ENCODE data around the gene SGSM1. TPM values are rescaled to one million over a fixed set of nuclear protein-coding genes. Genes with fewer than 3 reads are reported as not detected.

The SGSM1 gene
- total RNA-seq, 1 experiment from 2014 or later = 5.1 TPM

GRCh38 chr22:24826710-24827285 lies 20.8 kb downstream of the SGSM1 start (continued):
- TF ChIP-seq REST (IDR thresholded peaks at IDR 0.05; ENCODE audit: low read depth) (no peak), EZH2phosphoT487 (IDR thresholded peaks at IDR 0.05; ENCODE audit: borderline replicate concordance) (no peak), JUND (IDR thresholded peaks at IDR 0.05) (no peak), POLR2AphosphoS5 (IDR thresholded peaks at IDR 0.05; ENCODE audit: low read depth, low read length) (no peak), SIN3A (IDR thresholded peaks at IDR 0.05; ENCODE audit: low read depth) (no peak), CEBPB (IDR thresholded peaks at IDR 0.05; ENCODE audit: low read depth) (no peak)

- ChIA-PET RAD21 (ENCODE audit: low non-redundant PET in 1 of 2, low total read pairs in 2 of 2, uncharacterized antibody in 2 of 2, unreplicated experiment in 2 of 2) (no interaction called here), CTCF (no interaction called here), POLR2A (no interaction called here)
- Histone ChIP-seq H3K9me2 (ENCODE audit: insufficient read depth) (no peaks in the 10 kb centered on the region), H2AFZ (ENCODE audit: low read depth, low read length, poor library complexity, severe bottlenecking) (no peak overlapping the region), H3K4me2 (ENCODE audit: low read length) (no peak overlapping the region), H3K36me3 (ENCODE audit: control insufficient read depth in 1 of 2, insufficient read depth in 2 of 2, low read length in 2 of 2) (no peaks in the 10 kb centered on the region), H3K9ac (ENCODE audit: low read length) (no peak overlapping the region), H3K27ac (ENCODE audit: low read depth, low read length) (no peak overlapping the region), H3K27me3 (ENCODE audit: insufficient read depth, low read length) (no peaks in the 10 kb centered on the region), H4K20me1 (ENCODE audit: insufficient read depth) (no peaks in the 10 kb centered on the region), H3K9me3 (ENCODE audit: control insufficient read depth in 1 of 2, insufficient read depth in 1 of 2, low read depth in 1 of 2, low read length in 2 of 2) (no peaks in the 10 kb centered on the region), H3K79me2 (ENCODE audit: insufficient read depth, low read length) (no peaks in the 10 kb centered on the region), H3K4me1 (ENCODE audit: control insufficient read depth in 1 of 2, insufficient read depth in 2 of 2, low read length in 2 of 2) (no peaks in the 10 kb centered on the region), H3K4me3 (replicated peaks in 1 of 2; ENCODE audit: low read depth in 1 of 2, low read length in 2 of 2) (no peak overlapping the region)
- BruUV-seq (replicated peaks) = no TSS peak
- ATAC-seq = no peak; the same call in 1 of the 2 replicates
- no peak for DNase-seq (ENCODE audit: low read depth, low spot score)
- intact Hi-C loops (cut with micrococcal nuclease) = no loop called here
- TF ChIP-seq, protein P1, sequence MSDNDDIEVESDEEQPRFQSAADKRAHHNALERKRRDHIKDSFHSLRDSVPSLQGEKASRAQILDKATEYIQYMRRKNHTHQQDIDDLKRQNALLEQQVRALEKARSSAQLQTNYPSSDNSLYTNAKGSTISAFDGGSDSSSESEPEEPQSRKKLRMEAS (IDR thresholded peaks at IDR 0.05) = no peak
- TF ChIP-seq, protein P2, sequence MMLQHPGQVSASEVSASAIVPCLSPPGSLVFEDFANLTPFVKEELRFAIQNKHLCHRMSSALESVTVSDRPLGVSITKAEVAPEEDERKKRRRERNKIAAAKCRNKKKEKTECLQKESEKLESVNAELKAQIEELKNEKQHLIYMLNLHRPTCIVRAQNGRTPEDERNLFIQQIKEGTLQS (IDR thresholded peaks at IDR 0.05) = no peak
- TF ChIP-seq CBX3 (IDR thresholded peaks at IDR 0.05; ENCODE audit: low read depth) (no peak), REST (IDR thresholded peaks at IDR 0.05; ENCODE audit: low read depth) (no peak), POLR2A (IDR thresholded peaks at IDR 0.05; ENCODE audit: borderline replicate concordance, extremely low read depth, insufficient read depth, insufficient read length) (no peak), RAD21 (IDR thresholded peaks at IDR 0.05; ENCODE audit: low read depth) (no peak), ELF1 (IDR thresholded peaks at IDR 0.05; ENCODE audit: borderline replicate concordance, low read depth) (no peak)
Measured at GRCh38 chr22:24827296-24827695, 21.3 kb downstream of the SGSM1 start.
